ACC112 (cell line): Measurements from ENCODE around the gene NEK5.

Experiments
- H2AFZ ChIP-seq: fragments of 200-600 bp; sonication (generic); one replicate; pipeline ENCODE4 v1.6.0; 2017; ENCODE audit warnings: antibody characterized with exemption, low read length; ENCODE audit not compliant: unreplicated experiment
- H3K27ac ChIP-seq: fragments of 200-600 bp; sonication (generic); 2 replicates; pipeline ENCODE4 v1.5.1; 2014; ENCODE audit warnings: low read depth, mild to moderate bottlenecking, antibody characterized with exemption, low read length, moderate library complexity
- H3K27me3 ChIP-seq: fragments of 200-600 bp; sonication (generic); 2 replicates; pipeline ENCODE4 v1.6.1; 2014; ENCODE audit warnings: mild to moderate bottlenecking, antibody characterized with exemption, low read length, moderate library complexity, mixed read lengths; ENCODE audit not compliant: insufficient read depth
- H3K36me3 ChIP-seq: fragments of 200-600 bp; sonication (generic); 2 replicates; pipeline ENCODE4 v1.6.1; 2016; ENCODE audit warnings: mild to moderate bottlenecking, antibody characterized with exemption, low read length, moderate library complexity, mixed read lengths; ENCODE audit not compliant: insufficient read depth
- H3K4me1 ChIP-seq: fragments of 200-600 bp; sonication (generic); one replicate; pipeline ENCODE4 v1.6.1; 2016; ENCODE audit warnings: low read length, mixed read lengths; ENCODE audit not compliant: insufficient read depth, unreplicated experiment, control insufficient read depth
- H3K4me3 ChIP-seq: fragments of 200-600 bp; sonication (generic); 2 replicates; pipeline ENCODE4 v1.5.1; 2014; ENCODE audit warnings: mild to moderate bottlenecking, low read depth, low read length
- H3K79me2 ChIP-seq: fragments of 200-600 bp; sonication (generic); one replicate; pipeline ENCODE4 v1.6.0; 2016; ENCODE audit warnings: low read length; ENCODE audit not compliant: control insufficient read depth, unreplicated experiment, insufficient read depth

Gene NEK5

DNA sequence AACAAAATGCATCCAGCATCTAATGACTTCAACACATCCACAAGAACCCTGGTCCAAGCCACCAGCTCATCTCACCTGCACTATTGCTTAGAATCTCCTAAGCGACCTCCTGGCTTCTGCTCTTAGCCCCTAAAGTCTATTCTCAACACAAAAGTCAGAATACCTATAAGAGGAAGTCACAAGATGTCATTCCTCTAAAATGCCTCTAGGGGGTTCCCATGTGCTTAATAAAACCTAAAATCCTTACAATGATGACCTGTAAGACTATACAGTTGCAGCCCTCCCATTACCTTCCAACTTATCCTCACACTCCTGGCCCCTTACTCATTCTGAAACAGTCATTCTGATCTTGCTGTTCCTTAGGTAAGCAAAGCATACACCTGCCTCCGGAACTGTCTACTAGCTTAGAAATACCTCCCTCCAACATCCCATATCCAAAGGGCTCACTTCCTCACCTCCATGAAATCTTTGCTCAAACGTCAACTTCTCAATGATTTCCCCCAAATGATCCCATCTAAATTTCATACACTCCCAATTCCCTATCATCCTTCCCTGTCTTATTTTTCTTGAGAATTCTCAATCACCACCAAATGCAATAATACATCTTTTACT is 127.6 kb downstream of the NEK5 start:
- Histone ChIP-seq H3K27ac (no peak overlapping the region), H3K4me3 (no peak overlapping the region), H2AFZ (no peak overlapping the region), H3K4me1 (no peaks in the 10 kb centered on the region), H3K36me3 (no peaks in the 10 kb centered on the region), H3K27me3 (peaks cover 10% of the 10 kb centered on the region; the same call in 1 of the 2 replicates), H3K79me2 (no peaks in the 10 kb centered on the region)

- Histone ChIP-seq H3K4me1 (no peaks in the 10 kb centered on the region), H2AFZ (no peak overlapping the region)
Measured at GRCh38 chr13:51999921-52000320, 129.0 kb downstream of the NEK5 start.

DNA sequence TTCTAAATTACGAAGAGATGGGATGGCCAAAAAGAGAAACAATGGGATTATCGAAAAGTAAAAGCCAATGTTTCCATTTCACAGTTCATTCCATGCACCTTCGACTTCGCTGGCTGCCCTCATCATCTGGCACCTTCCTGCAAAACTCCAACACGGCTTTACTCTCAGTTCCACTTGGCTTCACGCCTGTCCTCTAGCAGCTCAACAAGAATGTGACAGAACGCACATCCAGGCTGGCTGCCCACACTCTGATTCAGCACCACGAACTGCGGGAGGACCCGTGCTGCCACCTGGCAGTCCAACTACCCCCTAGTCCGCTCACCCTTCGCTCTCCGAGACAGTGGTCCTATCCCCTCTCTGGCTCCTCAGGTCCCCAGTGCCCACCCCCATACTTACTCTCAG is 129.4 kb downstream of the NEK5 start:
- Histone ChIP-seq H3K36me3 (no peaks in the 10 kb centered on the region), H3K27ac (no peak overlapping the region), H2AFZ (no peak overlapping the region), H3K27me3 (peaks cover 17% of the 10 kb centered on the region; the same call in 1 of the 2 replicates), H3K79me2 (no peaks in the 10 kb centered on the region), H3K4me3 (no peak overlapping the region), H3K4me1 (no peaks in the 10 kb centered on the region)

More at GRCh38 chr13:51999921-52000320, 129.0 kb downstream of the NEK5 start:
- H3K27me3 ChIP-seq: peaks cover 17% of the 10 kb centered on the region; the same call in 1 of the 2 replicates
- no peaks in the 10 kb centered on the region for H3K79me2 ChIP-seq
- no peak overlapping the region for H3K27ac ChIP-seq
- no peaks in the 10 kb centered on the region for H3K36me3 ChIP-seq
- no peak overlapping the region for H3K4me3 ChIP-seq

DNA sequence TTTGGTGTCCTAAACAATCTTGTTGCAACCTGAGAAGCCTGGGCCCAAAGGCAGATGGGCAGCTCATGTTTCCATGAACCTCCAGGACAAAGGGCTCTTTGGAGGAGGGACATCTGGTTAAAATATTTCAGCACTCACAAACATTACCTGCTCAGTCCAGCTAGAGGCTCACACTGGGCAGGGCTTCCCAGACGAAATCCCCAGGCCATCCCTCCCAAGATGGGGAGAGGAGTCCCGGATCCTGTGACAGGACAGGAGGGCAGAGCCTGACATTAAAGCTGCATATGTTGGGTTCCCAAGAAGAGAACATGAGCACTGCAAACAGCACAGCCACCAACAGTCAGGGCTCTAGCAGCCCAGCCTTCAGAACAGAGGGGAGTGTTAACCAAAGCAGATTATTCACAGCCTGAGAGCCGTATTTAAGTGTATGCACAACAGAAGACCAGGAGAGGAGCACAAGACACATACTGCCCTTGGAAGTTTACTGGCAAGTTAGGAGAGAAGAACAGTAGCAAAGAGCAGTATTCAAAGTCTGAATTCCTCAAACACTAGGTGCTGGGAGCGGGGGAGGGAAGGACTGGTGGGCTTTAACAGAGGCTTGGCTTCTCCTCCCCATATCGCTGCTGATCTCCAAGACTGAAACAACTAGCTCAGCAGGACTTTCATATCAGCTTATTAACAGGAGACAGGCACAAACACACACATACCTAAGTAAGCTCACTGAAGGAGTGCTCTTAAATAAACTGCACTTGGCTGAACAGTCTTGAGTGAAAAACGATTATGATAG is 130.0 kb downstream of the NEK5 start:
- Histone ChIP-seq H3K27ac (no peak overlapping the region), H3K4me1 (no peaks in the 10 kb centered on the region), H3K27me3 (peaks cover 17% of the 10 kb centered on the region; the same call in 1 of the 2 replicates), H3K36me3 (no peaks in the 10 kb centered on the region), H3K4me3 (no peak overlapping the region), H2AFZ (no peak overlapping the region), H3K79me2 (no peaks in the 10 kb centered on the region)

DNA sequence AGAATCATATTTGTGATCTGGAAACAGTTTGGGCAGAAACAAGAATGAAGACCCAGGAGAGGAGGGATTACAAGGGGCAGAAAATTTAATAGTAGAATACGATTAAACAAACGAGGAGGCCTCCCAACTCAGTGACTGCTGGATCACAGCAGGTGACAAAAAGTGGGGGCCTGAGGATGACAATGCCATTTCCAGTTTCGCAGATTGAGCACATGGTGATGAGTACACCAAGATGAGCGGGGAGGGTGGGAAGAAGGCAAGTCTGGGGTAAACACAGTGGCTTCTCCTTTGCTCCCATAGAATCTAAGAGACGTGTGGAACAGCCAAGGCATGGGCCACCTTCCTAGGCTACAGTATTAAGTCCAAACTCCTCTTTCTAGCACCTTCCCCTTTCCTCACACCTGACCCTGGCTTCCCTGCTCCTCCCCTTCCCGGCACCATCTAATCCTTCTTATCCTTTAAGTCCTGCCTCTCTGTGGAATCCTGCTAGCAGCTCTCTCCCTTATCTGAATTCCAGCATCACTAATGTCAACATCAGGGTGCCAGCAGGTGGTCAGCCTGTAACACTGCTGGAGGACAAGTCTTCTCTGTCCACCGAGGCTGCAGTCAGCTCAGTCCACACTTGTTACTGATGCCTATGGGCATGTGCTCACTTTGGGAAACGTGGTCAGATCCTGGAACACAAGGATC is 131.1 kb downstream of the NEK5 start:
- Histone ChIP-seq H3K4me3 (no peak overlapping the region), H3K36me3 (no peaks in the 10 kb centered on the region), H3K27ac (no peak overlapping the region), H2AFZ (no peak overlapping the region), H3K27me3 (peaks cover 17% of the 10 kb centered on the region; the same call in 1 of the 2 replicates), H3K79me2 (no peaks in the 10 kb centered on the region), H3K4me1 (no peaks in the 10 kb centered on the region)

DNA sequence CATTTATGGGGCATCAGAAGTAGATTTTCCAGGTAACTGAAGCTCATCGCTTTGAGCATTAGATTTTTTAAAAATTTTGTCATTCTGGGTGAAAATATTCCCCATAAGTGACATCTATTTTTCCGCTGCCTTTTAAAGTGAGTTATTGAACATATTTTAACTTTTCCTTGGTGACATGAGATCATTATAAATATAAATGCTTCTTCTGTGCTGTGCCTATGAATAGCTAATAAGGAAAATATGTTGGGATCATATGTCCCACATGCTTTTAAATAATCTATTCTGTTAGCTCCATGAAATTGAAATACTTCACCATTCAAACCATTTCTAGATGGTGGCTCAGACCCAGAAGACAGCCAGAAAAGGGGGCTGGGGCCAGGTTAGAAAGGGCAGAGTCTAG is 131.7 kb downstream of the NEK5 start:
- no peaks in the 10 kb centered on the region for H3K79me2 ChIP-seq
- H3K36me3 ChIP-seq: no peaks in the 10 kb centered on the region
- no peak overlapping the region for H2AFZ ChIP-seq
- H3K27me3 ChIP-seq: peaks cover 17% of the 10 kb centered on the region; the same call in 1 of the 2 replicates
- no peaks in the 10 kb centered on the region for H3K4me1 ChIP-seq
- H3K27ac ChIP-seq: no peak overlapping the region
- no peak overlapping the region for H3K4me3 ChIP-seq

DNA sequence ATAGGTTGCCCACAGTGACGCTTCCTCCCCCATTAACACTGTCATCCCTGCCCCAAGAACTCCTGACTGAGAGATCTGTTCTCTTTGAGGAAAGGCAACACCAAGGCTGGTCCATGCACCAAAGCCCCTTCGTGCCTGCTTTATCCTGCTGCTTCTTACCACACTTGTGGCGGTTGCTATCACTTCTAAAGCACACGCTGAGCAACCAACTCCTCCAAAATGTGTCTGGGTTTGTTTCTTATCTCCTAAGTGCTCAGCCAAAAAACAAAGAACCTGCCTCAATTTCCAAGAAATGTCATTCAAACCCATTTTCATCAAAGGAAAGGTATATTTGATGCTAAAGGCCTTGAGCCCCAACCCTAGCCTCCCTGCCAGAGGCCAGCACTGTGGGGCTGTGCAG is 132.2 kb downstream of the NEK5 start:
- H3K79me2 ChIP-seq: no peaks in the 10 kb centered on the region
- H3K4me1 ChIP-seq: no peaks in the 10 kb centered on the region
- peaks cover 17% of the 10 kb centered on the region; the same call in 1 of the 2 replicates for H3K27me3 ChIP-seq
- no peak overlapping the region for H2AFZ ChIP-seq
- no peak overlapping the region for H3K27ac ChIP-seq
- H3K36me3 ChIP-seq: no peaks in the 10 kb centered on the region
- H3K4me3 ChIP-seq: no peak overlapping the region

DNA sequence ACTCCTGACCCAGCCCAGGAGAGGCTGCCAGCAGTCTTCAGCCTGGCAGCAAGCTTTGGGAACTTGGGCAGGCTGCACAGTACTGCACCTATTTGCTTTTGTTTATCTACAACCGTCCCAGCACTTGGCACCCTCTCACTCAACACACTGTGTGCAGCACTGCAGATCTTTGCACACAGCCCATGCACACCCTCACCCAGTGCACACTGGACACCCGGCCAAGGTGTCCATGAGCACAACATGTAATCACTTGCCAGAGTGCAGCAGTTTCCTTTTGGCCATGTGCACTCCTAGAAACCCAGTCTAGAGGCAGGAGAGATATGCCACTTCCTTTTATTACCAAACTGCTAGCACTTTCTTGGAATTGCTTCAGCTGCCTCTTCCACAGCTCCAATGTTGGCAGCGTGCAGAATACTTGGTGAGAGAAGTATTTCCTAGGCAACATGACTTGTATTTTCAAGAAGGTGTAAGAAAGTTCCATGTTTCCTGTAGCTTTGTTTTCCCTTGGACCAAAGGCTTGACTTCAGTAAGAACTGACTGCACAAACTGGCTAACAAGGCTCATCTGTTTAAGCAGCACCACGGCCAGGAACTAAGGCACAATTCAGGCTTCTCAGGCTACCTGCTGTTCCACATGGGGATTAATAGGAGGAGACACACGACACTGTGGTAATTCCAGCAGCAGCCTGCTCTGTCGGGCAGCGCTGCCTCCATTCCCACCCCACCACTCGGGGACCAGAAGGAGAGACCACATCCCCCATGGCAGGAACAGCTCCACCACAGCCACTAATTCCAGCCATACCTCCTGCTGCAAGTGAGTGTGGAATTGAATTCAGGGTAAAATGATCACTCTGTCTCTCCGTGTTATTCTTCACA is 133.0 kb downstream of the NEK5 start:
- H3K4me3 ChIP-seq: no peak overlapping the region
- no peaks in the 10 kb centered on the region for H3K79me2 ChIP-seq
- no peaks in the 10 kb centered on the region for H3K36me3 ChIP-seq
- no peak overlapping the region for H2AFZ ChIP-seq
- peaks cover 17% of the 10 kb centered on the region; the same call in 1 of the 2 replicates for H3K27me3 ChIP-seq
- H3K4me1 ChIP-seq: no peaks in the 10 kb centered on the region
- H3K27ac ChIP-seq: no peak overlapping the region

DNA sequence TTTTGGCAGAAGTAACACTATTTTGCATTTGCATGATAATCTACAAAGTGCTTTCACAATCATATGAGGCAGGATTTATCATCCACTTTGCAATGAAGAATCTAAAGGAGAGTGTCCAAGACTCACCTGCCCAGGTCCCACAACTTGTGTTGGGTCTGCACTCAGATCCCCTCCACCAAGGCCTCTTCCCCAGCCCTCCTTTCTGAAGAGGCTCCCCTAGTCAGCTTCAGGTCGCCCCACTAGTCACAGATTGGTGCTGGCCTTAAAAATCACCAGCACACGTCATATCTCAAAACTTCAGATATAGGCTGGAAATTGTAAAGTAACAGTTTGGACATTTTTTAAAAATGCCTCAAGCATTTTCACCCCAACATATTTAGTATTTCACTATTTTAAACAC is 135.2 kb downstream of the NEK5 start:
- H3K27ac ChIP-seq: no peak overlapping the region
- H3K79me2 ChIP-seq: no peaks in the 10 kb centered on the region
- no peaks in the 10 kb centered on the region for H3K36me3 ChIP-seq
- H3K27me3 ChIP-seq: peaks cover 14% of the 10 kb centered on the region; the same call in 1 of the 2 replicates
- H3K4me1 ChIP-seq: no peaks in the 10 kb centered on the region
- H2AFZ ChIP-seq: no peak overlapping the region
- H3K4me3 ChIP-seq: no peak overlapping the region

- H3K27ac ChIP-seq: no peak overlapping the region
- H3K4me3 ChIP-seq: no peak overlapping the region
- no peak overlapping the region for H2AFZ ChIP-seq
- no peaks in the 10 kb centered on the region for H3K36me3 ChIP-seq
- no peaks in the 10 kb centered on the region for H3K27me3 ChIP-seq
- no peaks in the 10 kb centered on the region for H3K79me2 ChIP-seq
- H3K4me1 ChIP-seq: no peaks in the 10 kb centered on the region
Measured at GRCh38 chr13:51988988-51989618, 139.8 kb downstream of the NEK5 start.
